ENCODE data around the gene ARID5B. TPM values are rescaled to one million over a fixed set of nuclear protein-coding genes. Genes with fewer than 3 reads are reported as not detected.

Gene ARID5B
- total RNA-seq, 2 experiments from 2014 or later, result 49.2 to 51.3 TPM

DNA sequence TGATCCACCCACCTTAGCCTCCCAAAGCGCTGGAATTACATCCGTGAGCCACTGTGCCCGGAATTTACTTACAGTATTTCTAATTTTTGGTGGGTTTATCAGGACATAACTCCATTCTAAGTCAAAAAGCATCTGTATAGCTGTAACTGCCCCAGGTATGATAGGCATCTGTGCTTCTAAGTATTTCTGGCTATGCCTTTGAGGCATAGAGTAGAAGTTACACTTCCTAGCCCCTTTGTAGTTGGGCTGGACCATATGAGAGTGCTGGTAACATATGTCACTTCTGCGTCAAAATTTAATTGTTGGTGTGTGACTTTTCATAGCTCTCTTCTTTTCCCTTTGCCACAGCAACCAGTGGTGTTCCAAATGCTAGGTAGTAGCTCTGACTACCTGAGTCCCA, 213.8 kb downstream of the ARID5B start:
- Mint-ChIP-seq H3K36me3 (ENCODE audit: low read depth) (no peaks in the 10 kb centered on the region), H3K27ac (no peak overlapping the region), H3K27me3 (no peaks in the 10 kb centered on the region), H3K4me3 (no peak overlapping the region), H3K4me1 (ENCODE audit: low read depth) (peaks cover 11% of the 10 kb centered on the region), H3K9me3 (no peaks in the 10 kb centered on the region)
- ATAC-seq (ENCODE audit: poor library complexity) (no peak), DNase-seq (no peak)
- ChIA-PET CTCF (interaction anchor here (1.0 kb wide), 1 partner anchor 130 kb away, joined by 3 read pairs; no protein-coding TSS in a partner anchor), POLR2A (no interaction called here)
- intact Hi-C loops (cut with DNase I, micrococcal nuclease), result loop anchor here in 1 of 2 experiments (10.0 kb wide), 1 partner anchor 1749 kb away; no protein-coding TSS in a partner anchor
- peaks cover 2% of the 10 kb centered on the region for H3K4me1 ChIP-seq (ENCODE audit: insufficient read depth, low read length)
- H3K27me3 ChIP-seq (ENCODE audit: control insufficient read depth in 1 of 2, insufficient read depth in 2 of 2, low read length in 2 of 2), result no peaks in the 10 kb centered on the region
- H3K4me3 ChIP-seq (ENCODE audit: low read length), result no peak overlapping the region
- H3K9me3 ChIP-seq (ENCODE audit: control insufficient read depth in 1 of 2, insufficient read depth in 1 of 2, low read length in 2 of 2), result no peaks in the 10 kb centered on the region
- TF ChIP-seq, protein P1, sequence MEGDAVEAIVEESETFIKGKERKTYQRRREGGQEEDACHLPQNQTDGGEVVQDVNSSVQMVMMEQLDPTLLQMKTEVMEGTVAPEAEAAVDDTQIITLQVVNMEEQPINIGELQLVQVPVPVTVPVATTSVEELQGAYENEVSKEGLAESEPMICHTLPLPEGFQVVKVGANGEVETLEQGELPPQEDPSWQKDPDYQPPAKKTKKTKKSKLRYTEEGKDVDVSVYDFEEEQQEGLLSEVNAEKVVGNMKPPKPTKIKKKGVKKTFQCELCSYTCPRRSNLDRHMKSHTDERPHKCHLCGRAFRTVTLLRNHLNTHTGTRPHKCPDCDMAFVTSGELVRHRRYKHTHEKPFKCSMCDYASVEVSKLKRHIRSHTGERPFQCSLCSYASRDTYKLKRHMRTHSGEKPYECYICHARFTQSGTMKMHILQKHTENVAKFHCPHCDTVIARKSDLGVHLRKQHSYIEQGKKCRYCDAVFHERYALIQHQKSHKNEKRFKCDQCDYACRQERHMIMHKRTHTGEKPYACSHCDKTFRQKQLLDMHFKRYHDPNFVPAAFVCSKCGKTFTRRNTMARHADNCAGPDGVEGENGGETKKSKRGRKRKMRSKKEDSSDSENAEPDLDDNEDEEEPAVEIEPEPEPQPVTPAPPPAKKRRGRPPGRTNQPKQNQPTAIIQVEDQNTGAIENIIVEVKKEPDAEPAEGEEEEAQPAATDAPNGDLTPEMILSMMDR (IDR thresholded peaks at IDR 0.05), result no peak
- no peak overlapping the region for H3K27ac ChIP-seq (ENCODE audit: low read depth in 1 of 2, low read length in 2 of 2)
- no peaks in the 10 kb centered on the region for H3K36me3 ChIP-seq (ENCODE audit: insufficient read depth, low read length)

DNA sequence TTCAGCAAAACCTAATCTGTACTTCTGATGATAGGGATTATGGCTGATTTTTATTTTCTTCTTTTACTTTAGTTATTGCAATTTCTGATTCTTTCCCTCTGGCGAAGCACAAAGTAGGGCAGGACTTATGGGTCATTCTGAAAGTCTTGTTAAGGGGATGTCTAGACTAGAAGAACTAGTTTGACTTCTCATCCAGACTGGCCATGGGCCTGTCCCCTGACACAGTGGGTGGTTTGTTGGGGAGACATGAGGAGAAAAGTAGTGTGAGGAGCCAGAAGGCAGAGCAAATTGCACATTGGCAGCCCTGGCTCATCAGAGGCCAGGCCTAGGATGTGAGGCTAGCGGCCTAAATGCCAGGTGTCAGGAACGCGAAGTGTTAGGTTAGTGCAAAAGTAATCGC, 214.3 kb downstream of the ARID5B start:
- no peaks in the 10 kb centered on the region for H3K9me3 Mint-ChIP-seq
- H3K4me3 Mint-ChIP-seq, result no peak overlapping the region
- Histone ChIP-seq H3K4me1 (ENCODE audit: insufficient read depth, low read length) (peaks cover 6% of the 10 kb centered on the region), H3K4me3 (ENCODE audit: low read length) (no peak overlapping the region), H3K27ac (ENCODE audit: low read depth in 1 of 2, low read length in 2 of 2) (no peak overlapping the region), H3K9me3 (ENCODE audit: control insufficient read depth in 1 of 2, insufficient read depth in 1 of 2, low read length in 2 of 2) (no peaks in the 10 kb centered on the region), H3K27me3 (ENCODE audit: control insufficient read depth in 1 of 2, insufficient read depth in 2 of 2, low read length in 2 of 2) (no peaks in the 10 kb centered on the region), H3K36me3 (ENCODE audit: insufficient read depth, low read length) (no peaks in the 10 kb centered on the region)
- peaks cover 7% of the 10 kb centered on the region for H3K4me1 Mint-ChIP-seq (ENCODE audit: low read depth)
- no peak overlapping the region for H3K27ac Mint-ChIP-seq
- no peaks in the 10 kb centered on the region for H3K36me3 Mint-ChIP-seq (ENCODE audit: low read depth)
- intact Hi-C loops (cut with DNase I, micrococcal nuclease), result loop anchor here in 1 of 2 experiments (10.0 kb wide), 1 partner anchor 1749 kb away; no protein-coding TSS in a partner anchor
- ATAC-seq (ENCODE audit: poor library complexity) (no peak), DNase-seq (no peak)
- POLR2A ChIA-PET, result no interaction called here
- H3K27me3 Mint-ChIP-seq, result no peaks in the 10 kb centered on the region
- TF ChIP-seq, protein P1 (IDR thresholded peaks at IDR 0.05), result no peak
- CTCF ChIA-PET, result interaction anchor here (1.0 kb wide), 1 partner anchor 129 kb away, joined by 3 read pairs; no protein-coding TSS in a partner anchor

DNA sequence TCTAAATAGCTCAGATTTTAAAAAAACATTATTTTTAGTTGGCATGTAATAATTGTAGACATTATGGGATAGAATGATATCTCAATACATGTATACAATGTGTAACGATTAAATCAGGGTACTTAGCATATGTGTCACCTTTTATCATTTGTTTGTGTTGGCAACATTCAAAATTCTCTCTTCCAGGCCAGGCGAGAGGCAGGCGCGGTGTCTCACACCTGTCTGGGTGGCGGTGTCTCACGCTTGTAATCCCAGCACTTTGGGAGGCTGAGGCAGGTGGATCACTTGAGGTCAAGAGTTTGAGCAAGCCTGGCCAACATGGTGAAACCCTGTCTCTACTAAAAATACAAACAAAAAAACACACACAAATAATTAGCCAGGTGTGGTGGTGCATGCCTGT, 215.4 kb downstream of the ARID5B start:
- ATAC-seq (ENCODE audit: poor library complexity) (no peak), DNase-seq (no peak)
- no peak overlapping the region for H3K27ac ChIP-seq (ENCODE audit: low read depth in 1 of 2, low read length in 2 of 2)
- POLR2A ChIA-PET, result no interaction called here
- H3K36me3 Mint-ChIP-seq (ENCODE audit: low read depth), result no peaks in the 10 kb centered on the region
- H3K27ac Mint-ChIP-seq, result no peak overlapping the region
- no peak overlapping the region for H3K4me3 ChIP-seq (ENCODE audit: low read length)
- H3K4me1 ChIP-seq (ENCODE audit: insufficient read depth, low read length), result peaks cover 6% of the 10 kb centered on the region
- CTCF ChIA-PET, result interaction anchor here (1.3 kb wide), 1 partner anchor 10 kb away, joined by 3 read pairs; no protein-coding TSS in a partner anchor
- TF ChIP-seq, protein P1 (IDR thresholded peaks at IDR 0.05), result no peak
- peaks cover 11% of the 10 kb centered on the region for H3K4me1 Mint-ChIP-seq (ENCODE audit: low read depth)
- H3K36me3 ChIP-seq (ENCODE audit: insufficient read depth, low read length), result no peaks in the 10 kb centered on the region
- H3K27me3 Mint-ChIP-seq, result no peaks in the 10 kb centered on the region
- intact Hi-C loops (cut with DNase I, micrococcal nuclease), result loop anchor here in 1 of 2 experiments (10.0 kb wide), 1 partner anchor 1748 kb away; no protein-coding TSS in a partner anchor
- no peaks in the 10 kb centered on the region for H3K9me3 ChIP-seq (ENCODE audit: control insufficient read depth in 1 of 2, insufficient read depth in 1 of 2, low read length in 2 of 2)
- no peaks in the 10 kb centered on the region for H3K9me3 Mint-ChIP-seq
- H3K27me3 ChIP-seq (ENCODE audit: control insufficient read depth in 1 of 2, insufficient read depth in 2 of 2, low read length in 2 of 2), result no peaks in the 10 kb centered on the region
- no peak overlapping the region for H3K4me3 Mint-ChIP-seq
